Measurements from ENCODE around the gene YEATS2.

- TF ChIP-seq, protein P1, sequence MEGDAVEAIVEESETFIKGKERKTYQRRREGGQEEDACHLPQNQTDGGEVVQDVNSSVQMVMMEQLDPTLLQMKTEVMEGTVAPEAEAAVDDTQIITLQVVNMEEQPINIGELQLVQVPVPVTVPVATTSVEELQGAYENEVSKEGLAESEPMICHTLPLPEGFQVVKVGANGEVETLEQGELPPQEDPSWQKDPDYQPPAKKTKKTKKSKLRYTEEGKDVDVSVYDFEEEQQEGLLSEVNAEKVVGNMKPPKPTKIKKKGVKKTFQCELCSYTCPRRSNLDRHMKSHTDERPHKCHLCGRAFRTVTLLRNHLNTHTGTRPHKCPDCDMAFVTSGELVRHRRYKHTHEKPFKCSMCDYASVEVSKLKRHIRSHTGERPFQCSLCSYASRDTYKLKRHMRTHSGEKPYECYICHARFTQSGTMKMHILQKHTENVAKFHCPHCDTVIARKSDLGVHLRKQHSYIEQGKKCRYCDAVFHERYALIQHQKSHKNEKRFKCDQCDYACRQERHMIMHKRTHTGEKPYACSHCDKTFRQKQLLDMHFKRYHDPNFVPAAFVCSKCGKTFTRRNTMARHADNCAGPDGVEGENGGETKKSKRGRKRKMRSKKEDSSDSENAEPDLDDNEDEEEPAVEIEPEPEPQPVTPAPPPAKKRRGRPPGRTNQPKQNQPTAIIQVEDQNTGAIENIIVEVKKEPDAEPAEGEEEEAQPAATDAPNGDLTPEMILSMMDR (conservative IDR thresholded peaks at IDR 0.05 in 1 of 2, IDR thresholded peaks at IDR 0.05 in 1 of 2; ENCODE audit: low read depth in 1 of 2, low read length in 2 of 2), result no peak
- no peak for TF ChIP-seq EZH2 (IDR thresholded peaks at IDR 0.05; ENCODE audit: low read length, missing control alignments)
Measured at GRCh38 chr3:183690402-183690995, 7.1 kb upstream of the YEATS2 start.
